SKM-1 (cell line): Measurements from ENCODE around the gene CERCAM.

Experiments used
- DNase-seq: peaks from one replicate; lab custom pipeline; 2025; ENCODE audit not compliant: unreplicated experiment; lab: John Stamatoyannopoulos, UW

Gene CERCAM

DNA sequence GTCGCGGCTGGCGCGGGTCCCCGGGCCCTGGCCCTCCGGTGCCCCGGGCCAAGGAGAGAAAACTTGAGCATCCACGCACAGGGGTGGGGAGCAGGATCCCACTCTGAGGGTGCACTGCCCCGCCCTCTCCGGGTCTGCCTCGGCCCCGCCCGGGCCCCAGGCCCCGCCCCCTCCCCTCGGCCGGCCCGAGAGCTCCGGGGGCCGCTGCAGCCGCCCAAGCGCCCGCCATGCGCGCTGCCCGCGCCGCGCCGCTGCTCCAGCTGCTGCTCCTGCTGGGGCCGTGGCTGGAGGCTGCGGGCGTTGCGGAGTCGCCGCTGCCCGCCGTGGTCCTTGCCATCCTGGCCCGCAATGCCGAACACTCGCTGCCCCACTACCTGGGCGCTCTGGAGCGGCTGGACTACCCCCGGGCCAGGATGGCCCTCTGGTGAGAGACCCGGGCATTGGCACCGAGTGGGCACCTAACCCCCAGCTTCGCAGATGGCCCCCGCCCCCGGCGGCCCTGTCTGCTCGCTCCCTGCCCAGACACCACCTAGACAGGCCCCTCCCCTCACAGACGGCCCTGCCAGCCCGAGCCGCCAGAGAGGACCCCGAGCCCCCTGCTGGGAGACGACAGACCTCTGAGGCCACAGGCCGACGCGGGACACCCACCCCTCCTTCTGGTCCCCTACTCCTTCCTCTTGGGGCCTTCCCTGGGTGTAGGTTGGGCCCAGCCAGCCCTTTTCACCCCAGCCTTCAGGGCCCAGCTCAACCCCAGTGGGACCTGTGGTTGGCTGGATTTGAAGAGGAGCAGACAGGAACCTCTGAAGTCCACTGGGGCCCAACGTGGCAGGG is at the start of gene CERCAM:
Gene CERCAM (plus strand): TSS at position 207 of the 831 bp plus-strand sequence. CDS start 21 bp downstream, at position 228.
- peak; percentile 25 for DNase-seq

GRCh38 chr9:128371630-128372117 is 49.0 kb upstream of the CERCAM start:
- no peak for DNase-seq

GRCh38 chr9:128372188-128372641 is 48.4 kb upstream of the CERCAM start:
- DNase-seq = no peak

- no peak for DNase-seq
Measured at GRCh38 chr9:128372784-128373183, 47.9 kb upstream of the CERCAM start.

DNA sequence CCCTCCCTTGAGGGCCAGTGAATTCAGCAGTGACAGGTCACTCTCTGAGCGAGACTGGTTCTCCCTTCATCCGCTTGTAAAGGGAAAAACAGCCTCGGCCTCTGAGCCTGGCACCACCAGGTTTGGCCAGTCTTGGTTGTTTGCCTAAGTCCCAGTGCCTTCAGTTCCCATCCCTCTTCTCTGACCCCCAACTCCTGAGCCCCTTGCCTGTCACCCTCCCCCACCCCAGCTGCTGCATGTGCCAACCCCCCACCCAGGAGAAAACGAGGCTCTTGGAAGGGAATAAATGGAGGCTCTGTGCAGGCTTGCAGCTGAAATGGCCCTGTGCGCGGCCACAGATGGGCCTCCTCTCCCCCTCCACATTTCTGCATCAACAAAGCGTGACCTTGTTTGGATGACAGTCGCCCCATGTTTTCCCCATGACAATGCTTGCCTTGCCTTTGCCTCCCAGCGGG is 46.4 kb upstream of the CERCAM start:
- DNase-seq = no peak

- DNase-seq = no peak
Measured at GRCh38 chr9:128375865-128376264, 44.8 kb upstream of the CERCAM start.

- no peak for DNase-seq
Measured at GRCh38 chr9:128382261-128382660, 38.4 kb upstream of the CERCAM start.

DNA sequence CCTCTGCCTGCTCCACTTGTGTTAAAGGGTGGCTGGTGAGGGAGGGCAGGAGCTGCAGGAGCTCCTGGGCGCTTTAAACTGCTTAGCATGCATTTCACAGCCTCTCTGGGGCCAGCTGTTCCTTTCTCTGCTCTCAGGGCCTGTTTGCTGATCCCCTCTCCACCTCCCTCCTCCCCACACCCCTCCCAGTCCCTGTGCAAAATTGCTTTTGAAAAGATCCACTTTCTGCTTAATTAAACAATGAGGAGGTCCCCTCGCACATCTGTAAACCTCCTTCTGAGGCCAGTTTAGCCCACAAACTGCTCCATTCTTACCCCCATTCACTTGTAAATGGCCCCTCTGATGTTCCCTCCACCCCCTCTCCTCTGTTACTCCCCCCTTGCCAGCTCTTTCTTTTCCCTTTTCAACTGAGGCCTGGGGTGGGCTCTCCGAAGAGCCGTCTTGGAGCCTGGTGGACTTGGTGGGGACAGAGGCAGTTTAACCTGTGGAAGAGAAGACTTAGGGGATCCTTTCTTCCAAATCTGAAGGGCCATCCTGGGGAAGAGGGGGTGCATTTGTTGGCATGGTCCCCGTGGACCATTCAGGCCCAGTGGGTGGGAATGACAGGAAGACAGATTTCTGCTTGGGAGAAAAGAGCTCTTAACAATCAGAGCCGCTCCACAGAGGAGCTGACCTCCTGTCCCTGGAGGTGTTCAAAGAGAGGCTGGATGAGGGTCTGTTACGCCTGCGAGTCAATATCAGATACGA is 37.5 kb upstream of the CERCAM start:
- no peak for DNase-seq

DNA sequence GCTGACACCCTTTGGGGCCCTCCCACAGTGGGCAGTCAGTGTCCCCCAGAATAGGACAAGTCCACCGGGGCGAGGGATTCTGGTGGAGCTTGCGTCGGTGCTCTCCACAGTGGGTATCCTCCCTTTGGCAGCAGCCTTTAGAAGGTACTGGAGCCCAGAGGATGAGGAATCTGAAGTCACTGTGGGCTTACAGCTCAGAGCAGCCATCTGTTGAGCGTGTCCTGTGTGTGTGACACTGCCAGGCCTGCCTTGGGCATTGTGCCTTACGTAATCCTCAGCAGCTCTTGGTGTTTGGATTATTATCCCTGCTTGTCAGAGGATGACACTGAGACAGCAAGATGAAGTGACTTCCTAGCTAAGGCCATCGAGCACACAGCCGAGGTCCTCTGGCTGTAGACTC is 36.9 kb upstream of the CERCAM start:
- no peak for DNase-seq

- DNase-seq = no peak
Measured at GRCh38 chr9:128384801-128385495, 35.7 kb upstream of the CERCAM start.

DNA sequence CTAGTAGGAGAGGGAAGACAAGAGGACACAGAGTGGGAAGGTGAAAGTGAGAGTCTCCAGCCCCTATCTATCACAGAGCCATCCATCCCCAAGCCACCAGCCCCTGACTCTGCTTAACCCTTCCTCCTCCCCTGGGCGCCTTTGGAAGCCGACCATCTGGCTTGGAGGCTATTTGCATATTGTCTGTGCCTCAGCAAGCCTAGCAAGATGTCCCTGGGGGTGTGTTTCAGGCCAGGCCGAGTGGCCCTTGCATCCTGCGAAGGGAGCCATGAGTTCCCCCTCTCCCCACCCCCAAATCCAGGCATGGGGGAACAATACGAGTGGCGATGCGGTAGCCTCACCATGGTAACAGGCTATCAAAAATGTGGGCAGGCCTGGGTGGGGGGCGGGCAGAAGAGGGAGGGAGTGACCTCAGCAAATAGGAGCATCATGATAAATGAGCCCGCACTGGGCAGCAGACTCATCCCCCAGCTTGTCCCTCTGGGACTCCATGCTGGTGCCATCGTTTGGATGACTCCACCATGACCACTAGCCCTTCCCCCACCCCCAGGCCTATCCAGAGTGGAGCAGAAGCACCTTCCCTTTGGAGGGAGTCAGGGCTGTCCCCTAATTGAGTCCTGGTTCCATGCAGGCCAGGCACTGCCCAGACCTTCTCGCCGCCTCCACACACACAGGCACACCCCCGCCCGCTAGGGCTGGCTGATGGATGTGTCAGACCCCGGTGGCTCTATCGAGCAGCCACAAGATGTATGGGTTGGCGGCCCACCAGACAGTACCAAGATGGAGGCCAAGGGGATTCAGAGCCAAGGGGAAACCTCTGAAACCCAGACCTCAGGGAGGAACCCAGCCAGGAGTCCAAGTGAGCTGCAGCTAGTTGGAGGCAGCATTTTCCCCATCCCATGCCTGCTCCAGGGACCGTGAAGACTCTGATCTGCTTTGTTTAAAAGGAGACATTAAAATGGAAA is 34.9 kb upstream of the CERCAM start:
- no peak for DNase-seq

- DNase-seq = no peak
Measured at GRCh38 chr9:128388150-128388549, 32.5 kb upstream of the CERCAM start.

DNA sequence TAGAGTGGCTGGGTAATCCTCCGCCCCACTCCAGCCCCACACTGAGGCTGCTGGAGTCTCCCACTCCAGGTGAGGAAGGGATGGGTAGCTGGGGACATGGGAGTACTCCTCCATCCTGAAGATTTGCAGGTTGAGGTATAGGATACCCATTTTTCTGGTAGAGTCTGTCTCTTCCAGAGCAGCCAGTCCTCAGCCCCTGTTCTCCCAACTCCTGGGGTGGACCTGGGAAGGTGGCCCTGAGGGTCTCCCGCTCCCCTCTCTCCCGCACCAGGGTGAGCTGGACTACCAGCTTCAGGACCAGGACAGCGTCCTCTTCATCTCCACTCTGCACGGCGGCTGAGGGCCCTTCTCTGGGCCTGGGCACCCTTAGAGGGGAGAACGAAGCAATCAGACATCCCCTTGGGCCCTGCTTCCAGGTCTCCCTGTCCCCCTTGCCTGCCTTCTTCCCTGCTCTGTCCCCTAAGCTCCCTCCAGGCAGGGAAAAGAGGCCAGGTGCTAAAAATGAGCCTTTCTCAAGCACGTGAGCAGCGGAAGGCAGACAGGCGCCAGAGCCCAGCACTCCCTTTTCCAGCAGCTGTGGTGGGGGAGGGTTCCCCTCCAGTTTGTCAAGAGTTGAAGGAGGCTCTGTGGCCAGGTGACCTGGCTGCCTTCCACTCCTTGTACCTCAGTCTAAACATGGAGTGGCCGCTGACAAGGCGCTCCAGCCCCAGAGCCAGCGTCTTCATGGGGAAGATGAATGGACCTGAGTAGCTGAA is 31.1 kb upstream of the CERCAM start:
- DNase-seq = no peak

GRCh38 chr9:128390150-128390812 is 30.4 kb upstream of the CERCAM start:
- DNase-seq = no peak

- no peak for DNase-seq
Measured at GRCh38 chr9:128390813-128391711, 29.6 kb upstream of the CERCAM start.

GRCh38 chr9:128391956-128392301 is 28.7 kb upstream of the CERCAM start:
- no peak for DNase-seq

DNA sequence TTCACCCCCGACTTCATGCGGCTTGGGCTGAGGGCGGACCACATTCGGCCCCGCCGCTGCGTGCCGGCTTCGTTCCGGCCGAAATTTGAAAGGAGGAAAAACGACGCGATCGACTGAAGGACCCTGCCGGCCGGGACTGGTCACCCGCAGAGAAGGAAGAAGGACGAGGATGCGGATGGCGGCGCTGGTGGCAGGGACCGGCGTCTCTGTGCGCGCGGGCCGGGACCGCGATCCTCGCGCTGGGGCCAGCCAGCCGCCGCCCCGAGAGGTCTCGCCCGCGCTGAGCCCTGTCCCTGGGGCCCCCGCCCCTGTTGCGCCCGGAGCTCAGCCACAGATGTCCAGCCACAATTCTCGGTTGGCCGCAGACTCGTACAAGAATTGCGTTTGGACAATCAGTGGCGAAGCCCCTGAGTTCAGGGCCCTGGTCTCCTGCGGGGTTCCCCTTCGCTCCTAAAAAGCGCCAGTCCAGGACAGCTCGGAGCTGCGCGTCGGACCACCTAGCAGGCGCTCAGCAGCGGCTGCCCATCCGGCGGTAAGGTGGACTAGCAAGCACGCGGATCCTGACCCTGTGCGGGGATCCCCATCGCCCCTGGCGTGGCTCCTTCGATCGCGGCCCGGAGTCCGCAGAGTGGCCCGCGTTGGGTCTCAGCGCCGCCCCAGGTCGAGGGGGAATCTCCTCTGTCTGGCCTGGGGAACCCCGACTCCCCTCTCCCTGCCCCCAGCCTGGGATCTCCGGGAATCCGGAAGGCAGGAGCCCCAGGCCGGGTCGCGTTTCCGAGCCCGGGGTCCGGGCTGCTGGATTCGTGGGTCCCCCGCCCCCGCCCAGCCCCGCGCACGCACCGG is 28.1 kb upstream of the CERCAM start:
- no peak for DNase-seq
